A549 (cell line): Measurements from ENCODE around the gene MIB2. TPM values are rescaled to one million over a fixed set of nuclear protein-coding genes. Genes with fewer than 3 reads are reported as not detected.

ENCODE experiments used
- ATAC-seq, 2 experiments: fragments of 200-7000 bp in 1 of 2; fragments of >200 bp in 1 of 2; cut with Nextera tagmentation in 1 of 2; cut with Tn5 transposase in 1 of 2; 3 replicates each; pipeline versions ENCODE4 v1.8.0 to v1.9.1; 2018 to 2020; ENCODE audit warnings: mild to moderate bottlenecking in 1 of 2, moderate library complexity in 1 of 2
- CTCF ChIA-PET: fragments of 300-600 bp; sonication (Branson Sonifier 250); formaldehyde crosslinking; extraction: SDS; loops from one replicate; lab custom pipeline; 2021; ENCODE audit warnings: antibody characterized with exemption, inconsistent platforms; lab: Yijun Ruan, JAX
- POLR2A ChIA-PET: fragments of 350-600 bp; formaldehyde crosslinking; extraction: SDS; loops from one replicate; lab custom pipeline; 2021; ENCODE audit warnings: antibody characterized with exemption, inconsistent platforms; lab: Yijun Ruan, JAX
- DNase-seq, 2 experiments: peaks; one replicate each; pipeline versions ENCODE4 v3.0.0 to v3.0.0-alpha.2; 2011 to 2016; ENCODE audit warnings: low read depth in 1 of 2, low spot score in 1 of 2
- FAIRE-seq: peaks from 2 replicates; lab custom pipeline; 2011; peaks lifted over from hg19 to GRCh38; lab: Jason Lieb, UNC
- H3K27ac ChIP-seq, 2 experiments: fragments of >200 bp; sonication (Bioruptor Twin); formaldehyde crosslinking; 3 replicates each; pipeline ENCODE4 v1.5.1; 2016 to 2017
- H3K4me1 ChIP-seq: fragments of >200 bp; sonication (Bioruptor Twin); formaldehyde crosslinking; 3 replicates; pipeline ENCODE4 v1.6.1; 2016
- H3K4me2 ChIP-seq: fragments of >200 bp; sonication (Bioruptor Twin); formaldehyde crosslinking; 3 replicates; pipeline ENCODE4 v1.6.1; 2016
- H3K4me3 ChIP-seq: fragments of >200 bp; sonication (Bioruptor Twin); formaldehyde crosslinking; 3 replicates; pipeline ENCODE4 v1.5.1; 2016
- H3K9me3 ChIP-seq: fragments of >200 bp; sonication (Bioruptor Twin); formaldehyde crosslinking; 3 replicates; pipeline ENCODE4 v1.6.1; 2016
- BCL3 ChIP-seq: fragments of >200 bp; sonication (Bioruptor Twin); formaldehyde crosslinking; IDR thresholded peaks from 3 replicates; pipeline ENCODE4 v1.6.1; 2016
- BHLHE40 ChIP-seq: IDR thresholded peaks from 2 replicates; pipeline ENCODE4 v1.6.1; 2012; ENCODE audit warnings: low read depth, low read length, inconsistent platforms
- CTCF ChIP-seq: fragments of >200 bp; sonication (Bioruptor Twin); formaldehyde crosslinking; IDR thresholded peaks from 3 replicates; pipeline ENCODE4 v1.5.1; 2016
- EHF ChIP-seq: fragments of 250-450 bp; sonication (Bioruptor Pico); IDR thresholded peaks from 2 replicates; pipeline ENCODE4 v1.5.0; 2020; ENCODE audit warnings: mild to moderate bottlenecking
- EHMT2 ChIP-seq: fragments of 200-600 bp; sonication (generic); IDR thresholded peaks from 2 replicates; pipeline ENCODE4 v1.6.1; 2016; ENCODE audit warnings: antibody characterized with exemption, low read depth, mild to moderate bottlenecking, moderate library complexity
- ESRRA ChIP-seq: fragments of 150-350 bp; IDR thresholded peaks from 2 replicates; pipeline ENCODE4 v1.6.1; 2014; ENCODE audit warnings: mild to moderate bottlenecking, low read length, borderline replicate concordance
- FOSB ChIP-seq: fragments of 250-450 bp; sonication (Bioruptor Pico); IDR thresholded peaks from 2 replicates; pipeline ENCODE4 v1.5.0; 2020; ENCODE audit warnings: mild to moderate bottlenecking, moderate library complexity
- FOSL2 ChIP-seq, 2 experiments: fragments of 450-650 bp in 1 of 2; fragments of >200 bp in 1 of 2; sonication (Bioruptor Twin) in 1 of 2; formaldehyde crosslinking; IDR thresholded peaks; 2 replicates each; pipeline versions ENCODE4 v1.5.0 to v1.6.1; 2016 to 2020; ENCODE audit warnings: mild to moderate bottlenecking in 1 of 2, moderate library complexity in 1 of 2
- GATA3 ChIP-seq: IDR thresholded peaks from 2 replicates; pipeline ENCODE4 v1.6.1; 2012; ENCODE audit warnings: borderline replicate concordance
- HMGXB4 ChIP-seq: fragments of 250-450 bp; sonication (Bioruptor Pico); IDR thresholded peaks from 2 replicates; pipeline ENCODE4 v1.5.0; 2021; ENCODE audit warnings: mild to moderate bottlenecking, moderate library complexity, borderline replicate concordance
- HOXB5 ChIP-seq: fragments of 250-450 bp; sonication (Bioruptor Pico); IDR thresholded peaks from 2 replicates; pipeline ENCODE4 v1.5.0; 2020; ENCODE audit warnings: mild to moderate bottlenecking, moderate library complexity
- KDM5A ChIP-seq: fragments of 200-600 bp; sonication (generic); IDR thresholded peaks from 2 replicates; pipeline ENCODE4 v1.6.1; 2016; ENCODE audit warnings: antibody characterized with exemption, mild to moderate bottlenecking
- MAFK ChIP-seq: fragments of 450-650 bp; IDR thresholded peaks from 2 replicates; pipeline ENCODE4 v1.6.1; 2014; ENCODE audit not compliant: partially characterized antibody
- MAZ ChIP-seq: fragments of 150-350 bp; IDR thresholded peaks from 2 replicates; pipeline ENCODE4 v1.6.1; 2014; ENCODE audit warnings: antibody characterized with exemption, low read depth, low read length, borderline replicate concordance
- PBX3 ChIP-seq: IDR thresholded peaks from 2 replicates; pipeline ENCODE4 v1.6.1; 2012
- POLR2A ChIP-seq: IDR thresholded peaks from 2 replicates; pipeline ENCODE4 v1.6.1; 2012; ENCODE audit warnings: mild to moderate bottlenecking, low read length
- RAD21 ChIP-seq, 2 experiments: fragments of >200 bp in 1 of 2; sonication (Bioruptor Twin) in 1 of 2; formaldehyde crosslinking in 1 of 2; IDR thresholded peaks in 1 of 2; conservative IDR thresholded peaks in 1 of 2; 2 replicates in 1 of 2; 3 replicates in 1 of 2; pipeline ENCODE4 v1.6.1; 2012 to 2018; ENCODE audit warnings: inconsistent platforms in 1 of 2
- RCOR1 ChIP-seq: fragments of 150-350 bp; IDR thresholded peaks from 2 replicates; pipeline ENCODE4 v1.6.1; 2014; ENCODE audit warnings: antibody characterized with exemption, low read length, low read depth
- RFX5 ChIP-seq: fragments of 450-650 bp; IDR thresholded peaks from 2 replicates; pipeline ENCODE4 v1.7.1; 2014; ENCODE audit warnings: antibody characterized with exemption, mild to moderate bottlenecking, moderate library complexity
- SMC3 ChIP-seq: fragments of >200 bp; sonication (Bioruptor Twin); formaldehyde crosslinking; IDR thresholded peaks from 3 replicates; pipeline ENCODE4 v1.6.1; 2018; ENCODE audit warnings: inconsistent platforms
- TP53 ChIP-seq: fragments of 250-450 bp; sonication (Bioruptor Pico); IDR thresholded peaks from 2 replicates; pipeline ENCODE4 v1.5.0; 2021; ENCODE audit warnings: mild to moderate bottlenecking, moderate library complexity
- USF2 ChIP-seq: fragments of 450-650 bp; IDR thresholded peaks from 2 replicates; pipeline ENCODE4 v1.6.1; 2014; ENCODE audit warnings: antibody characterized with exemption
- ZC3H11A ChIP-seq: fragments of 450-650 bp; IDR thresholded peaks from 2 replicates; pipeline ENCODE4 v1.6.1; 2014; ENCODE audit warnings: antibody characterized with exemption, mild to moderate bottlenecking
- WGBS: methylation state at CpG from one replicate; pipeline ENCODE4 v1.1.6; 2017; ENCODE audit errors: missing lambda C conversion rate; 5-methylcytosine and 5-hydroxymethylcytosine counted together
- polyA plus RNA-seq, 4 experiments: library from polyadenylated mRNA; depleted of rRNA in 3 of 4; stranded (reverse); fragments of >200 nt; fragmentation: RNase III in 1 of 4; extraction: RNeasy Plus Mini Kit Qiagen cat#74134 plus additional on column Dnase treatment in 1 of 4; gene quantifications; 2 replicates in 3 of 4; 3 replicates in 1 of 4; pipeline ENCODE4 v1.2.3, GENCODE V29; 2011 to 2017

MIB2 gene
- polyA plus RNA-seq, 2 of the 4 experiments (the other 2 are of a cell fraction) = 5.1 to 20.0 TPM

- 91% methylated on average over 11 of the region's 11 CpGs for WGBS
- ATAC-seq = no peak
- ChIA-PET POLR2A (no interaction called here), CTCF (no interaction called here)
- Histone ChIP-seq H3K27ac (no peak overlapping the region), H3K4me3 (no peak overlapping the region), H3K4me1 (peaks cover 17% of the 10 kb centered on the region), H3K4me2 (no peak overlapping the region), H3K9me3 (no peaks in the 10 kb centered on the region)
- DNase-seq = no peak
- FAIRE-seq = no peak
- TF ChIP-seq FOSB (CRISPR knock-in tag) (no peak), TP53 (CRISPR knock-in tag) (no peak), EHMT2 (no peak), KDM5A (no peak), USF2 (no peak), FOSL2 (IDR thresholded peaks at IDR 0.05) (no peak), FOSL2 (CRISPR knock-in tag; IDR thresholded peaks at IDR 0.05) (no peak), HOXB5 (no peak), MAZ (no peak), BHLHE40 (no peak), EHF (CRISPR knock-in tag) (no peak), GATA3 (no peak), PBX3 (no peak), ZC3H11A (no peak)
Measured at GRCh38 chr1:1617516-1617915, 2.2 kb downstream of the MIB2 start.

GRCh38 chr1:1617925-1618324, 2.6 kb downstream of the MIB2 start:
- no peaks in the 10 kb centered on the region for H3K9me3 ChIP-seq
- WGBS = 92% methylated on average over 5 of the region's 6 CpGs
- ATAC-seq (no peak), FAIRE-seq (no peak), DNase-seq (no peak)
- ChIA-PET POLR2A (no interaction called here), CTCF (no interaction called here)
- H3K4me2 ChIP-seq = no peak overlapping the region
- H3K4me3 ChIP-seq = no peak overlapping the region
- no peak for TF ChIP-seq MAZ
- no peak for TF ChIP-seq FOSL2 (IDR thresholded peaks at IDR 0.05)
- no peak for TF ChIP-seq FOSL2 (CRISPR knock-in tag; IDR thresholded peaks at IDR 0.05)
- TF ChIP-seq MAFK = no peak
- TF ChIP-seq POLR2A = no peak
- TF ChIP-seq HOXB5 = no peak
- TF ChIP-seq GATA3 = no peak
- no peak for TF ChIP-seq ESRRA
- TF ChIP-seq USF2 = no peak
- TF ChIP-seq TP53 (CRISPR knock-in tag) = no peak
- no peak for TF ChIP-seq BHLHE40
- no peak for TF ChIP-seq CTCF
- no peak for TF ChIP-seq HMGXB4 (CRISPR knock-in tag)
- TF ChIP-seq RCOR1 = no peak
- TF ChIP-seq RAD21 (conservative IDR thresholded peaks at IDR 0.05 in 1 of 2, IDR thresholded peaks at IDR 0.05 in 1 of 2) = no peak
- no peak for TF ChIP-seq PBX3
- TF ChIP-seq RFX5 = no peak
- TF ChIP-seq BCL3 = no peak
- TF ChIP-seq SMC3 = no peak
- H3K27ac ChIP-seq = no peak overlapping the region
- H3K4me1 ChIP-seq = peaks cover 17% of the 10 kb centered on the region
